ENCODE data around the gene APLP1.
"Not testable (repeated sequence)": the region's sequence is repeated elsewhere in the genome, so short reads cannot be mapped to it uniquely, and the experiment has no call there.

- TF ChIP-seq CTCF (optimal IDR thresholded peaks at IDR 0.05 in 1 of 3, IDR thresholded peaks at IDR 0.05 in 1 of 3, conservative IDR thresholded peaks at IDR 0.05 in 1 of 3; ENCODE audit: extremely low read depth in 1 of 3, insufficient read depth in 2 of 3, low read length in 3 of 3); EZH2 (IDR thresholded peaks at IDR 0.05; ENCODE audit: low read length): not testable (repeated sequence)
Observed at GRCh38 chr19:35870124-35870736, 1.9 kb downstream of the APLP1 start.

Data from keratinocyte (primary cell).